ENCODE data around the gene DZIP3. TPM values are rescaled to one million over a fixed set of nuclear protein-coding genes. Genes with fewer than 3 reads are reported as not detected.

DZIP3 gene
- total and polyA plus RNA-seq, 2 experiments from 2014 or later: 28.7 to 32.0 TPM

DNA sequence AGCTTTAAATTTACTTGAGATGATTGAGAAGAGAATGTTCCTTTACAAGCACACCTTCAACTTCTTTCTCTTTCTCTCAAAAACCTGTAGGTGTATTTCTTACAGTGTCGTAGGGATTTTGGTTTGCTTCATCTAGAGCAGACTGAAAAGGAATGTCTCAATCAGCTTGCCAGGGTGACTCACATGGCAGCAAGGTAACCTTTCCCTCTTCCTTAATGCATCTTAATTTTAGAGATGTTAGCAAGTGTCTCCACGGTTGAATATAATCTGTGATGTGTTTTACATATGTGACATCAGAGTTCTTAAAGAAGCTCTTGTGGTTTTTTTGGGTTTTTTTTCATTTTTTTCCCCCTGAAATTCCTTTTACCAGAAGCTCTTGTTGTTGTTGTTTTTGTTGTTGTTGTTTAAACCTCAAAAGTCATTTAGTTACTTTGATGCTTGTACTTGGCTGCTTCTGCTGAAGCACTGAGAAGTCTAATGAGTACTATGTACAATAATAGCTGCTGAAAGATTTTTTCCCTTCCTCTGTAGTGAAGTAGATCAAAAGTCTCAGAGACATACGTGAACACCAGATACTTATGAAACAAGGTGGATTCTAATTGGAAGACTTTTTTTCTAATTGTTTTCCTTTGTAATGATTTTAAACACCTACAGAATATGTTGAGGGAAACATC is 84.6 kb downstream of the DZIP3 start:
- Histone ChIP-seq H3K4me2 (no peak overlapping the region), H3K9me2 (ENCODE audit: insufficient read depth) (no peaks in the 10 kb centered on the region), H3K4me3 (no peak overlapping the region), H2AFZ (no peak overlapping the region), H3K36me3 (ENCODE audit: insufficient read depth) (no peaks in the 10 kb centered on the region), H3F3A (replicated peaks; ENCODE audit: low read depth) (no peaks in the 10 kb centered on the region), H4K20me1 (replicated peaks; ENCODE audit: insufficient read depth) (no peaks in the 10 kb centered on the region), H3K79me2 (replicated peaks; ENCODE audit: insufficient read depth) (no peaks in the 10 kb centered on the region), H3K27me3 (ENCODE audit: insufficient read depth) (no peaks in the 10 kb centered on the region), H3K27ac (ENCODE audit: low read depth) (no peak overlapping the region), H3K4me1 (ENCODE audit: insufficient read depth) (no peaks in the 10 kb centered on the region)
- DNase-seq (ENCODE audit: low spot score) (no peak), ATAC-seq (no peak)
- no peaks in the 10 kb centered on the region for H3K9me3 Mint-ChIP-seq
- H3K36me3 Mint-ChIP-seq (ENCODE audit: low read depth): peaks cover 12% of the 10 kb centered on the region; the same call in 2 of the 3 replicates
- TF ChIP-seq CREB1 (CRISPR knock-in tag; IDR thresholded peaks at IDR 0.05; ENCODE audit: low read depth) (no peak), POLR2AphosphoS5 (IDR thresholded peaks at IDR 0.05; ENCODE audit: low read depth) (no peak), EZH2 (IDR thresholded peaks at IDR 0.05; ENCODE audit: low read depth, unreplicated experiment) (no peak), ZNF114 (CRISPR knock-in tag; IDR thresholded peaks at IDR 0.05) (no peak), JUNB (IDR thresholded peaks at IDR 0.05; ENCODE audit: unreplicated experiment) (no peak), ZNF331 (CRISPR knock-in tag; IDR thresholded peaks at IDR 0.05; ENCODE audit: low read depth) (no peak), EZH2phosphoT487 (IDR thresholded peaks at IDR 0.05; ENCODE audit: unreplicated experiment) (no peak), STAT1 (IDR thresholded peaks at IDR 0.05; ENCODE audit: unreplicated experiment) (no peak), NANOG (IDR thresholded peaks at IDR 0.05; ENCODE audit: borderline replicate concordance) (no peak), CTCF (conservative IDR thresholded peaks at IDR 0.05; ENCODE audit: low read depth in 2 of 2) (no peak)
- TF ChIP-seq, protein P1, sequence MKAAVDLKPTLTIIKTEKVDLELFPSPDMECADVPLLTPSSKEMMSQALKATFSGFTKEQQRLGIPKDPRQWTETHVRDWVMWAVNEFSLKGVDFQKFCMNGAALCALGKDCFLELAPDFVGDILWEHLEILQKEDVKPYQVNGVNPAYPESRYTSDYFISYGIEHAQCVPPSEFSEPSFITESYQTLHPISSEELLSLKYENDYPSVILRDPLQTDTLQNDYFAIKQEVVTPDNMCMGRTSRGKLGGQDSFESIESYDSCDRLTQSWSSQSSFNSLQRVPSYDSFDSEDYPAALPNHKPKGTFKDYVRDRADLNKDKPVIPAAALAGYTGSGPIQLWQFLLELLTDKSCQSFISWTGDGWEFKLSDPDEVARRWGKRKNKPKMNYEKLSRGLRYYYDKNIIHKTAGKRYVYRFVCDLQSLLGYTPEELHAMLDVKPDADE (IDR thresholded peaks at IDR 0.05): no peak
- TF ChIP-seq, protein P2, sequence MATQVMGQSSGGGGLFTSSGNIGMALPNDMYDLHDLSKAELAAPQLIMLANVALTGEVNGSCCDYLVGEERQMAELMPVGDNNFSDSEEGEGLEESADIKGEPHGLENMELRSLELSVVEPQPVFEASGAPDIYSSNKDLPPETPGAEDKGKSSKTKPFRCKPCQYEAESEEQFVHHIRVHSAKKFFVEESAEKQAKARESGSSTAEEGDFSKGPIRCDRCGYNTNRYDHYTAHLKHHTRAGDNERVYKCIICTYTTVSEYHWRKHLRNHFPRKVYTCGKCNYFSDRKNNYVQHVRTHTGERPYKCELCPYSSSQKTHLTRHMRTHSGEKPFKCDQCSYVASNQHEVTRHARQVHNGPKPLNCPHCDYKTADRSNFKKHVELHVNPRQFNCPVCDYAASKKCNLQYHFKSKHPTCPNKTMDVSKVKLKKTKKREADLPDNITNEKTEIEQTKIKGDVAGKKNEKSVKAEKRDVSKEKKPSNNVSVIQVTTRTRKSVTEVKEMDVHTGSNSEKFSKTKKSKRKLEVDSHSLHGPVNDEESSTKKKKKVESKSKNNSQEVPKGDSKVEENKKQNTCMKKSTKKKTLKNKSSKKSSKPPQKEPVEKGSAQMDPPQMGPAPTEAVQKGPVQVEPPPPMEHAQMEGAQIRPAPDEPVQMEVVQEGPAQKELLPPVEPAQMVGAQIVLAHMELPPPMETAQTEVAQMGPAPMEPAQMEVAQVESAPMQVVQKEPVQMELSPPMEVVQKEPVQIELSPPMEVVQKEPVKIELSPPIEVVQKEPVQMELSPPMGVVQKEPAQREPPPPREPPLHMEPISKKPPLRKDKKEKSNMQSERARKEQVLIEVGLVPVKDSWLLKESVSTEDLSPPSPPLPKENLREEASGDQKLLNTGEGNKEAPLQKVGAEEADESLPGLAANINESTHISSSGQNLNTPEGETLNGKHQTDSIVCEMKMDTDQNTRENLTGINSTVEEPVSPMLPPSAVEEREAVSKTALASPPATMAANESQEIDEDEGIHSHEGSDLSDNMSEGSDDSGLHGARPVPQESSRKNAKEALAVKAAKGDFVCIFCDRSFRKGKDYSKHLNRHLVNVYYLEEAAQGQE (IDR thresholded peaks at IDR 0.05; ENCODE audit: unreplicated experiment): no peak
- TF ChIP-seq, protein P3, sequence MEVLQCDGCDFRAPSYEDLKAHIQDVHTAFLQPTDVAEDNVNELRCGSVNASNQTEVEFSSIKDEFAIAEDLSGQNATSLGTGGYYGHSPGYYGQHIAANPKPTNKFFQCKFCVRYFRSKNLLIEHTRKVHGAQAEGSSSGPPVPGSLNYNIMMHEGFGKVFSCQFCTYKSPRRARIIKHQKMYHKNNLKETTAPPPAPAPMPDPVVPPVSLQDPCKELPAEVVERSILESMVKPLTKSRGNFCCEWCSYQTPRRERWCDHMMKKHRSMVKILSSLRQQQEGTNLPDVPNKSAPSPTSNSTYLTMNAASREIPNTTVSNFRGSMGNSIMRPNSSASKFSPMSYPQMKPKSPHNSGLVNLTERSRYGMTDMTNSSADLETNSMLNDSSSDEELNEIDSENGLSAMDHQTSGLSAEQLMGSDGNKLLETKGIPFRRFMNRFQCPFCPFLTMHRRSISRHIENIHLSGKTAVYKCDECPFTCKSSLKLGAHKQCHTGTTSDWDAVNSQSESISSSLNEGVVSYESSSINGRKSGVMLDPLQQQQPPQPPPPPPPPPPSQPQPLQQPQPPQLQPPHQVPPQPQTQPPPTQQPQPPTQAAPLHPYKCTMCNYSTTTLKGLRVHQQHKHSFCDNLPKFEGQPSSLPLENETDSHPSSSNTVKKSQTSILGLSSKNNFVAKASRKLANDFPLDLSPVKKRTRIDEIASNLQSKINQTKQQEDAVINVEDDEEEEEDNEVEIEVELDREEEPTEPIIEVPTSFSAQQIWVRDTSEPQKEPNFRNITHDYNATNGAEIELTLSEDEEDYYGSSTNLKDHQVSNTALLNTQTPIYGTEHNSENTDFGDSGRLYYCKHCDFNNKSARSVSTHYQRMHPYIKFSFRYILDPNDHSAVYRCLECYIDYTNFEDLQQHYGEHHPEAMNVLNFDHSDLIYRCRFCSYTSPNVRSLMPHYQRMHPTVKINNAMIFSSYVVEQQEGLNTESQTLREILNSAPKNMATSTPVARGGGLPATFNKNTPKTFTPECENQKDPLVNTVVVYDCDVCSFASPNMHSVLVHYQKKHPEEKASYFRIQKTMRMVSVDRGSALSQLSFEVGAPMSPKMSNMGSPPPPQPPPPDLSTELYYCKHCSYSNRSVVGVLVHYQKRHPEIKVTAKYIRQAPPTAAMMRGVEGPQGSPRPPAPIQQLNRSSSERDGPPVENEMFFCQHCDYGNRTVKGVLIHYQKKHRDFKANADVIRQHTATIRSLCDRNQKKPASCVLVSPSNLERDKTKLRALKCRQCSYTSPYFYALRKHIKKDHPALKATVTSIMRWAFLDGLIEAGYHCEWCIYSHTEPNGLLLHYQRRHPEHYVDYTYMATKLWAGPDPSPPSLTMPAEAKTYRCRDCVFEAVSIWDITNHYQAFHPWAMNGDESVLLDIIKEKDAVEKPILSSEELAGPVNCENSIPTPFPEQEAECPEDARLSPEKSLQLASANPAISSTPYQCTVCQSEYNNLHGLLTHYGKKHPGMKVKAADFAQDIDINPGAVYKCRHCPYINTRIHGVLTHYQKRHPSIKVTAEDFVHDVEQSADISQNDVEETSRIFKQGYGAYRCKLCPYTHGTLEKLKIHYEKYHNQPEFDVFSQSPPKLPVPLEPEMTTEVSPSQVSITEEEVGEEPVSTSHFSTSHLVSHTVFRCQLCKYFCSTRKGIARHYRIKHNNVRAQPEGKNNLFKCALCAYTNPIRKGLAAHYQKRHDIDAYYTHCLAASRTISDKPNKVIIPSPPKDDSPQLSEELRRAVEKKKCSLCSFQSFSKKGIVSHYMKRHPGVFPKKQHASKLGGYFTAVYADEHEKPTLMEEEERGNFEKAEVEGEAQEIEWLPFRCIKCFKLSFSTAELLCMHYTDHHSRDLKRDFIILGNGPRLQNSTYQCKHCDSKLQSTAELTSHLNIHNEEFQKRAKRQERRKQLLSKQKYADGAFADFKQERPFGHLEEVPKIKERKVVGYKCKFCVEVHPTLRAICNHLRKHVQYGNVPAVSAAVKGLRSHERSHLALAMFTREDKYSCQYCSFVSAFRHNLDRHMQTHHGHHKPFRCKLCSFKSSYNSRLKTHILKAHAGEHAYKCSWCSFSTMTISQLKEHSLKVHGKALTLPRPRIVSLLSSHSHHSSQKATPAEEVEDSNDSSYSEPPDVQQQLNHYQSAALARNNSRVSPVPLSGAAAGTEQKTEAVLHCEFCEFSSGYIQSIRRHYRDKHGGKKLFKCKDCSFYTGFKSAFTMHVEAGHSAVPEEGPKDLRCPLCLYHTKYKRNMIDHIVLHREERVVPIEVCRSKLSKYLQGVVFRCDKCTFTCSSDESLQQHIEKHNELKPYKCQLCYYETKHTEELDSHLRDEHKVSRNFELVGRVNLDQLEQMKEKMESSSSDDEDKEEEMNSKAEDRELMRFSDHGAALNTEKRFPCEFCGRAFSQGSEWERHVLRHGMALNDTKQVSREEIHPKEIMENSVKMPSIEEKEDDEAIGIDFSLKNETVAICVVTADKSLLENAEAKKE (CRISPR knock-in tag; IDR thresholded peaks at IDR 0.05): no peak
- H3K27me3 Mint-ChIP-seq (ENCODE audit: insufficient read depth, low read depth, poor library complexity): no peaks in the 10 kb centered on the region
- H3K4me3 Mint-ChIP-seq: no peak overlapping the region
- peak overlapping the region; percentile 54; the same call in 1 of the 2 replicates for H3K27ac Mint-ChIP-seq
- no peaks in the 10 kb centered on the region for H3K4me1 Mint-ChIP-seq
